AG04450 (cell line): ENCODE results near the gene CREB5. TPM values are rescaled to one million over a fixed set of nuclear protein-coding genes. Genes with fewer than 3 reads are reported as not detected.

Experiments
- CTCF ChIA-PET: fragments of 300-600, 350-600 bp; formaldehyde crosslinking; extraction: SDS; loops from one replicate; lab custom pipeline; 2022; ENCODE audit warnings: antibody characterized with exemption, inconsistent platforms; lab: Charles Lee
- POLR2A ChIA-PET: fragments of 350-600 bp; formaldehyde crosslinking; extraction: SDS; loops from one replicate; lab custom pipeline; 2021; ENCODE audit warnings: antibody characterized with exemption, inconsistent platforms; lab: Yijun Ruan, JAX
- DNase-seq: peaks from one replicate; pipeline ENCODE4 v3.0.0-alpha.2; 2011; ENCODE audit warnings: low read depth, low spot score
- H3K27ac ChIP-seq: one replicate; pipeline ENCODE4 v1.5.1; 2012; ENCODE audit warnings: low read depth, low read length, control low read depth
- H3K27me3 ChIP-seq: one replicate; pipeline ENCODE4 v1.6.0; 2012; ENCODE audit warnings: low read length; ENCODE audit not compliant: control insufficient read depth, insufficient read depth
- H3K4me3 ChIP-seq: 2 replicates; pipeline ENCODE4 v1.5.1; 2011; ENCODE audit warnings: mild to moderate bottlenecking, low read depth, low read length, control low read depth
- H3K9me3 ChIP-seq: 2 replicates; pipeline ENCODE4 v1.5.1; 2012; ENCODE audit warnings: low read length; ENCODE audit not compliant: control insufficient read depth, insufficient read depth
- polyA plus RNA-seq: library from polyadenylated mRNA; depleted of rRNA; stranded (reverse); fragments of >200 nt; gene quantifications from 2 replicates; pipeline ENCODE4 v1.2.3, GENCODE V29; 2011
- TF ChIP-seq, protein P1 (sequence below): IDR thresholded peaks from 2 replicates; pipeline ENCODE4 v1.5.1; 2011; ENCODE audit warnings: low read depth, low read length, control low read depth, inconsistent platforms

The CREB5 gene
- polyA plus RNA-seq, 1 experiment, result 22.1 TPM

- Histone ChIP-seq H3K4me3 (no peak overlapping the region), H3K9me3 (no peaks in the 10 kb centered on the region), H3K27me3 (no peaks in the 10 kb centered on the region), H3K27ac (no peak overlapping the region)
- POLR2A ChIA-PET, result no interaction called here
- CTCF ChIA-PET, result no interaction called here
- TF ChIP-seq, protein P1, sequence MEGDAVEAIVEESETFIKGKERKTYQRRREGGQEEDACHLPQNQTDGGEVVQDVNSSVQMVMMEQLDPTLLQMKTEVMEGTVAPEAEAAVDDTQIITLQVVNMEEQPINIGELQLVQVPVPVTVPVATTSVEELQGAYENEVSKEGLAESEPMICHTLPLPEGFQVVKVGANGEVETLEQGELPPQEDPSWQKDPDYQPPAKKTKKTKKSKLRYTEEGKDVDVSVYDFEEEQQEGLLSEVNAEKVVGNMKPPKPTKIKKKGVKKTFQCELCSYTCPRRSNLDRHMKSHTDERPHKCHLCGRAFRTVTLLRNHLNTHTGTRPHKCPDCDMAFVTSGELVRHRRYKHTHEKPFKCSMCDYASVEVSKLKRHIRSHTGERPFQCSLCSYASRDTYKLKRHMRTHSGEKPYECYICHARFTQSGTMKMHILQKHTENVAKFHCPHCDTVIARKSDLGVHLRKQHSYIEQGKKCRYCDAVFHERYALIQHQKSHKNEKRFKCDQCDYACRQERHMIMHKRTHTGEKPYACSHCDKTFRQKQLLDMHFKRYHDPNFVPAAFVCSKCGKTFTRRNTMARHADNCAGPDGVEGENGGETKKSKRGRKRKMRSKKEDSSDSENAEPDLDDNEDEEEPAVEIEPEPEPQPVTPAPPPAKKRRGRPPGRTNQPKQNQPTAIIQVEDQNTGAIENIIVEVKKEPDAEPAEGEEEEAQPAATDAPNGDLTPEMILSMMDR, result no peak
- DNase-seq, result no peak
Observed at GRCh38 chr7:28546067-28546466, 133.7 kb downstream of the CREB5 start.

- ChIA-PET CTCF (interaction anchor here (1.6 kb wide), 1 partner anchor 11 kb away, joined by 4 read pairs; no protein-coding TSS in a partner anchor), POLR2A (no interaction called here)
- H3K27ac ChIP-seq, result no peak overlapping the region
- no peak for DNase-seq
- H3K27me3 ChIP-seq, result no peaks in the 10 kb centered on the region
- TF ChIP-seq, protein P1, result no peak
- no peak overlapping the region for H3K4me3 ChIP-seq
- H3K9me3 ChIP-seq, result no peaks in the 10 kb centered on the region
Observed at GRCh38 chr7:28547115-28547514, 134.8 kb downstream of the CREB5 start.

GRCh38 chr7:28548416-28548815 is 136.1 kb downstream of the CREB5 start:
- no peak for DNase-seq
- Histone ChIP-seq H3K4me3 (no peak overlapping the region), H3K9me3 (no peaks in the 10 kb centered on the region), H3K27me3 (no peaks in the 10 kb centered on the region), H3K27ac (no peak overlapping the region)
- TF ChIP-seq, protein P1, result no peak
- CTCF ChIA-PET, result interaction anchor here (1.6 kb wide), 1 partner anchor 12 kb away, joined by 4 read pairs; no protein-coding TSS in a partner anchor
- POLR2A ChIA-PET, result no interaction called here

GRCh38 chr7:28549998-28550397 is 137.7 kb downstream of the CREB5 start:
- TF ChIP-seq, protein P1, result no peak
- ChIA-PET POLR2A (interaction anchor here (1.2 kb wide), 1 partner anchor 141 kb away, joined by 3 read pairs; no protein-coding TSS in a partner anchor), CTCF (interaction anchor here (1.1 to 2.3 kb wide), 2 partner anchors 14 to 254 kb away, joined by 3 to 12 read pairs; no protein-coding TSS in a partner anchor)
- Histone ChIP-seq H3K27ac (no peak overlapping the region), H3K27me3 (no peaks in the 10 kb centered on the region), H3K9me3 (no peaks in the 10 kb centered on the region), H3K4me3 (no peak overlapping the region)
- DNase-seq, result no peak

DNA sequence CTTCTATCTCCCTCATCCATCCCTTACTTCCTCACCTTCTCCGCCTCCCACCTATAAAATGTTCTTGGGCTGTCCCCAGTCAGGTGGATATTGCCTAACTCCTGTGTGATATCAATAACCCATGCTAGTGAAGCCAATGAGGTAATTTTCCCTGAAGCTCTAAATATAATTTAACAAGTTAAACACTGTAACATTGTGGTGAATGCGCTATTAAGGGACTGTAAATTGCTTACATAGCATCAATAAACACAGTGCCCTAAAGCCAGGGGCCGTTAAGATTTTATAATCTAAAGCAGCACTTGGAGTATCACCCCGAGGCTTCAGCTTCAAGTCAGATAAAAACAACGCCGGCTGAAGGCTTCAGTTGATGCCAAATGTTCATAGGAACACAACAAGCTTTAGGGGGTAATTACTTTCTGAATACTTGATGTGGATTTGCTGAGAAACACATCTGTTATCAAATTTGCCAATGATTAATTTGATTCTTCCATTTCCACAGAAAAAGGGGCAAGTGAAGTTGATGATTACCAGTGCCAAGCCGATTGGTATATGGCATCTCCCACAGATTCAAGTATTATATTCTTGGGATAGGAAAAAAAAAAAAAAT is 138.4 kb downstream of the CREB5 start:
- POLR2A ChIA-PET, result interaction anchor here (1.0 to 1.2 kb wide), 2 partner anchors 26 to 142 kb away, joined by 3 read pairs; no protein-coding TSS in a partner anchor
- Histone ChIP-seq H3K9me3 (no peaks in the 10 kb centered on the region), H3K27me3 (no peaks in the 10 kb centered on the region), H3K27ac (no peak overlapping the region), H3K4me3 (no peak overlapping the region)
- DNase-seq, result no peak
- TF ChIP-seq, protein P1, result no peak
- CTCF ChIA-PET, result interaction anchor here (2.3 kb wide), 1 partner anchor 14 kb away, joined by 12 read pairs; no protein-coding TSS in a partner anchor
